ENCODE results near the gene MGMT. TPM values are rescaled to one million over a fixed set of nuclear protein-coding genes. Genes with fewer than 3 reads are reported as not detected.

MGMT gene
- total and polyA plus RNA-seq, 2 donors (not counting 3 experiments of a cell fraction or from before 2014, with no cell fraction given): 15.0 to 15.2 TPM

GRCh38 chr10:129509155-129509554 lies 42.1 kb downstream of the MGMT start:
- no peak for TF ChIP-seq FOS (IDR thresholded peaks at IDR 0.05; ENCODE audit: borderline replicate concordance, insufficient read depth, low read length)
- TF ChIP-seq MAX (IDR thresholded peaks at IDR 0.05; ENCODE audit: insufficient read depth, insufficient read length): no peak
- BruUV-seq (replicated peaks): no TSS peak

GRCh38 chr10:129509835-129510234 lies 42.8 kb downstream of the MGMT start:
- Histone ChIP-seq H3K9me3 (replicated peaks; ENCODE audit: control insufficient read depth, insufficient read depth, low read length) (peaks cover 2% of the 10 kb centered on the region), H3K36me3 (ENCODE audit: control insufficient read depth in 2 of 2, extremely low read depth in 1 of 2, insufficient read depth in 2 of 2, low read length in 2 of 2) (no peaks in the 10 kb centered on the region), H3K4me1 (ENCODE audit: control insufficient read depth, extremely low read depth, insufficient read depth, low read length) (no peaks in the 10 kb centered on the region), H4K20me1 (replicated peaks; ENCODE audit: control insufficient read depth, extremely low read depth, insufficient read depth, low read length) (no peaks in the 10 kb centered on the region), H3K27ac (ENCODE audit: insufficient read depth, low read depth, low read length) (no peak overlapping the region), H3K4me2 (ENCODE audit: insufficient read depth, low read length) (no peak overlapping the region), H2AFZ (ENCODE audit: low read depth, low read length) (no peak overlapping the region), H3K79me2 (ENCODE audit: control insufficient read depth, insufficient read depth, low read length) (no peaks in the 10 kb centered on the region), H3K27me3 (ENCODE audit: control insufficient read depth in 2 of 2, insufficient read depth in 2 of 2, low read length in 2 of 2) (no peaks in the 10 kb centered on the region), H3K9me1 (replicated peaks; ENCODE audit: control insufficient read depth, extremely low read depth, insufficient read depth, low read length) (no peaks in the 10 kb centered on the region), H3K4me3 (replicated peaks in 1 of 3; ENCODE audit: insufficient read depth in 1 of 3, low read depth in 1 of 3, low read length in 3 of 3) (no peak overlapping the region), H3K9ac (replicated peaks; ENCODE audit: extremely low read depth, insufficient read depth, low read length) (no peak overlapping the region)
- ChIA-PET POLR2A (no interaction called here), CTCF (no interaction called here)
- FAIRE-seq: no peak
- dilution Hi-C loops (cut with MboI; ENCODE audit: extremely low pct_ligation_motif_present, low sequenced_read_pairs) (no loop called here), intact Hi-C loops (cut with micrococcal nuclease) (no loop called here)
- TF ChIP-seq CTCF (IDR thresholded peaks at IDR 0.05; ENCODE audit: extremely low read depth in 1 of 2, insufficient read depth in 1 of 2, low read depth in 1 of 2, low read length in 2 of 2): no peak
- TF ChIP-seq EZH2 (IDR thresholded peaks at IDR 0.05; ENCODE audit: borderline replicate concordance, low read depth, low read length, severe bottlenecking): no peak
- TF ChIP-seq FOS (IDR thresholded peaks at IDR 0.05; ENCODE audit: borderline replicate concordance, insufficient read depth, low read length): no peak
- no peak for TF ChIP-seq MYC (IDR thresholded peaks at IDR 0.05; ENCODE audit: low read depth, low read length)
- no peak for TF ChIP-seq JUN (IDR thresholded peaks at IDR 0.05; ENCODE audit: borderline replicate concordance, insufficient read depth, insufficient read length, low read depth)
- no peak for TF ChIP-seq GATA2 (IDR thresholded peaks at IDR 0.05; ENCODE audit: insufficient read depth, insufficient read length, low read depth, low read length)
- no peak for TF ChIP-seq POLR2AphosphoS5 (IDR thresholded peaks at IDR 0.05; ENCODE audit: insufficient read depth, low read depth, low read length)
- TF ChIP-seq MAX (IDR thresholded peaks at IDR 0.05; ENCODE audit: insufficient read depth, insufficient read length): no peak
- no peak for TF ChIP-seq POLR2A (IDR thresholded peaks at IDR 0.05; ENCODE audit: low read depth, low read length)
- BruUV-seq (replicated peaks): no TSS peak
- DNase-seq (ENCODE audit: low read depth, low spot score): no peak

More at GRCh38 chr10:129509155-129509554, 42.1 kb downstream of the MGMT start:
- Histone ChIP-seq H3K27me3 (ENCODE audit: control insufficient read depth in 2 of 2, insufficient read depth in 2 of 2, low read length in 2 of 2) (no peaks in the 10 kb centered on the region), H3K79me2 (ENCODE audit: control insufficient read depth, insufficient read depth, low read length) (no peaks in the 10 kb centered on the region), H3K4me1 (ENCODE audit: control insufficient read depth, extremely low read depth, insufficient read depth, low read length) (no peaks in the 10 kb centered on the region), H4K20me1 (replicated peaks; ENCODE audit: control insufficient read depth, extremely low read depth, insufficient read depth, low read length) (no peaks in the 10 kb centered on the region), H3K9ac (replicated peaks; ENCODE audit: extremely low read depth, insufficient read depth, low read length) (no peak overlapping the region), H3K4me2 (ENCODE audit: insufficient read depth, low read length) (no peak overlapping the region), H3K9me3 (replicated peaks; ENCODE audit: control insufficient read depth, insufficient read depth, low read length) (peaks cover 2% of the 10 kb centered on the region), H3K27ac (ENCODE audit: insufficient read depth, low read depth, low read length) (no peak overlapping the region), H2AFZ (ENCODE audit: low read depth, low read length) (no peak overlapping the region), H3K9me1 (replicated peaks; ENCODE audit: control insufficient read depth, extremely low read depth, insufficient read depth, low read length) (no peaks in the 10 kb centered on the region), H3K4me3 (replicated peaks in 1 of 3; ENCODE audit: insufficient read depth in 1 of 3, low read depth in 1 of 3, low read length in 3 of 3) (no peak overlapping the region), H3K36me3 (ENCODE audit: control insufficient read depth in 2 of 2, extremely low read depth in 1 of 2, insufficient read depth in 2 of 2, low read length in 2 of 2) (no peaks in the 10 kb centered on the region)
- FAIRE-seq: no peak
- DNase-seq (ENCODE audit: low read depth, low spot score): no peak
- intact Hi-C loops (cut with micrococcal nuclease): no loop called here
- ChIA-PET POLR2A (no interaction called here), CTCF (no interaction called here)
- dilution Hi-C loops (cut with MboI; ENCODE audit: extremely low pct_ligation_motif_present, low sequenced_read_pairs): no loop called here
